ENCODE data around the gene NFE2L3.

DNA sequence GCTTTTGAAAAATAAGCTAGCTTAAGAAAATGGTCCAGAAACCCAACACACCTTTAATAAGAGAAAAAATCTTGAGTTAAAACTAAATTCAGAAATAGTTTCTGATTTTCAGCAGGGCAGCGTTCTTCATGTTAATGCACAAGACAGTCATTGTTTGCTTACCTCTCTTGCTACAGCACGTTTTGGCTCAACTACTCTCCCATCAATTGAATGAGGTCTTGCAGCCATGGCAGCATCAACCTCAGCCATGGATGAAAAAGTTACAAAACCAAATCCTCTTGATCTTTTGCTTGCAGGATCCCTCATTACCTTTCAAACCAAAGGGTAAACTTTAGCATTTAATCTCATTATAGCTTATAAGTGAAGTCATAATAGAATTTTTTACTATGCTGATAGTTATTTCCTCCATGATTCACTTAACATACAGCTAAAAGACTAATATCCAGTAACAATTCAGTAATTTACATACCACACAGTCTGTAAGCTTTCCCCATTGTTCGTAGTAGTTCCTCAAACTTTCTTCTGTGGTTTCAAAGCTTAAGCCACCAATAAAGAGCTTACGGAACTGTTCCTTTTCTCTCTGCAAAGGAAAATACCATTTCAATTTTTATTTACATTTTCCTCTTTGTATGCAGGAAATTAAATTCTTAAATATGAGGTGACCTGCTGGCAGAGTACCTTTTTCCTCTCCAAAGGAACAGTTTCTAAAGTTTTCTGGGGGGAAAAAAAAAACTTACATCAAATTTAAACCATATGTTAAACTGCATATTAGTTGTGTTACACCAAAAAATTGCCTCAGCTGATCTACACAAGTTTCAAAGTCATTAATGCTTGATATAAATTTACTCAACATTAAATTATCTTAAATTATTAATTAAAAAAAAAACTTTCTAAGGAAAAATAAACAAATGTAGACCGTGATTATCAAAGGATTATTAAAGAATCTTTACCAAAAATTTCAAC, 45.4 kb downstream of the NFE2L3 start:
- TF ChIP-seq, protein P1, sequence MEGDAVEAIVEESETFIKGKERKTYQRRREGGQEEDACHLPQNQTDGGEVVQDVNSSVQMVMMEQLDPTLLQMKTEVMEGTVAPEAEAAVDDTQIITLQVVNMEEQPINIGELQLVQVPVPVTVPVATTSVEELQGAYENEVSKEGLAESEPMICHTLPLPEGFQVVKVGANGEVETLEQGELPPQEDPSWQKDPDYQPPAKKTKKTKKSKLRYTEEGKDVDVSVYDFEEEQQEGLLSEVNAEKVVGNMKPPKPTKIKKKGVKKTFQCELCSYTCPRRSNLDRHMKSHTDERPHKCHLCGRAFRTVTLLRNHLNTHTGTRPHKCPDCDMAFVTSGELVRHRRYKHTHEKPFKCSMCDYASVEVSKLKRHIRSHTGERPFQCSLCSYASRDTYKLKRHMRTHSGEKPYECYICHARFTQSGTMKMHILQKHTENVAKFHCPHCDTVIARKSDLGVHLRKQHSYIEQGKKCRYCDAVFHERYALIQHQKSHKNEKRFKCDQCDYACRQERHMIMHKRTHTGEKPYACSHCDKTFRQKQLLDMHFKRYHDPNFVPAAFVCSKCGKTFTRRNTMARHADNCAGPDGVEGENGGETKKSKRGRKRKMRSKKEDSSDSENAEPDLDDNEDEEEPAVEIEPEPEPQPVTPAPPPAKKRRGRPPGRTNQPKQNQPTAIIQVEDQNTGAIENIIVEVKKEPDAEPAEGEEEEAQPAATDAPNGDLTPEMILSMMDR (IDR thresholded peaks at IDR 0.05) = no peak
- no peak for TF ChIP-seq POLR2A (IDR thresholded peaks at IDR 0.05)
